ENCODE results near the gene GCN1.
"Not testable (repeated sequence)": the region's sequence is repeated elsewhere in the genome, so short reads cannot be mapped to it uniquely, and the experiment has no call there.

The GCN1 gene

DNA sequence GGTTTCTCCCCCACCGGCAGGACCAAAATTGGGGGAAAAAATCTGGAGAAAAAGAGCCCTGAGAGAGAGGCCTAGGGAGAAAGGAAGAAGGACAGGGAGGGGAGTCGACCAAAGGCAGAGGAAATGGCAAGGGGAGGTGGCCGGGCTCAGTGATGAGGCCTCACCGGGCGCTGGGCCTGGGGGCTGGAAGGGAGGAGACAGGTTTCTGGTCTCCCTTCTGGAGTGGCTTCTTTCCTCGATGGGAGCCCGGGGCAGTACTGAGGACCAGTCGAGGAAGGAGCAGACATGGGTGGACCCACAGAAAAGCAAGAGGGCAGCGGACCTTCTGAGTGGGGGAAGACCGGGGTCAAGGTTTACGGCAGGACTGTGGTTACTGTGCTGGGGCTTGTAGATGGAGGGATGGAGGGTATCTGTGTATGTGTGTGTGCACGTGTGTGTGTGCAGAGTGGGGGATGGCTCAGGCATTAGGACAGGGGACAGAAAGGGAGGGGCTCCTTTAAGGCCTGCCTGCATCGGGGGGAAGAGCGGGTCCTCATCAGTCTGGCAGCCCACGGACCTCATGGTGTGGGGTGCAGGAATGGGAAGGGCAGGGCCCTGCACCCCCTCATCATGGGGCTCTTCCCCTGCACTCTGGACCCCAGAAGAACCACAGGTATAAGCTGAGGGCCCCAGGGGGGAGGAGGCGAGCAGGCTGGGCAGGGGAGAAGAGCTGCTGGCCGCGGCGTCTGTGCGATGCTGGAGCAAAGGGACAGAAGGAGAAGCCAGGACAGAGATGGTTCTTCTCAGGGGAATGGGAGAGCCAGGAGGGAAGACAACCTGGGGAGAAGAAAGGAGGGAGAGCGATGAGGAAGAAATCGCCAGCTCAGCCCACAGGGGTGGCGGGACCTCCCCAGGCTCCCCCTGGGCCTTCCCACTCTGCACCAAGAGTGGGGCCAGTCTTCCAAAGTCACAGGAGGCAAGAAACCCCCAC is 21.5 kb upstream of the GCN1 start:
- DNase-seq (ENCODE audit: insufficient read length, low spot score): no peak
- FAIRE-seq: no peak
- TF ChIP-seq POLR2AphosphoS5 (IDR thresholded peaks at IDR 0.05; ENCODE audit: low read depth, low read length): no peak

DNA sequence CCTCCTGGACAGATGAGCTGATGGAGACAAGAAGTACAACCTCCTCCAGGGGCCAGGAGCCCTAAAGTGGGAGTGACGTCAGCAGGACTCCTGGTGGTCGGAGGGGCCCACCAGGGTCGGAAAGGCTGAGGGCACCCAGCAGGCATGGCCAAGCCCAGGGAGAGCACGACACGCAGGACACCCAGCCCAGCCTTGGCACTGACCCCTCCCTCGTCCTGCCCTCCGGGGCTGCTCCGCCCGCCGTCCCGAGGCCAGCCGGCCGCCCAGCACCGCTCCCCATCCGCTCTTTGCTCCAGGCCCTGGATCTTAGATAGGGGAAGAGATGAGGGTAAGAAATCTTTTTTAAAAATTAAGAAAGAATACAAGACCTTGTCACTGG is 20.8 kb upstream of the GCN1 start:
- FAIRE-seq (no peak), DNase-seq (ENCODE audit: insufficient read length, low spot score) (no peak)
- TF ChIP-seq SPI1 (IDR thresholded peaks at IDR 0.05; ENCODE audit: low read depth, low read length) (no peak), POLR2A (IDR thresholded peaks at IDR 0.05; ENCODE audit: low read depth, low read length) (no peak), TAF1 (IDR thresholded peaks at IDR 0.05; ENCODE audit: low read depth, low read length) (no peak), POU2F2 (IDR thresholded peaks at IDR 0.05; ENCODE audit: low read depth, low read length) (no peak), PAX5 (IDR thresholded peaks at IDR 0.05; ENCODE audit: insufficient read depth, low read length, severe bottlenecking) (no peak), POLR2AphosphoS5 (IDR thresholded peaks at IDR 0.05; ENCODE audit: low read depth, low read length) (no peak)

DNA sequence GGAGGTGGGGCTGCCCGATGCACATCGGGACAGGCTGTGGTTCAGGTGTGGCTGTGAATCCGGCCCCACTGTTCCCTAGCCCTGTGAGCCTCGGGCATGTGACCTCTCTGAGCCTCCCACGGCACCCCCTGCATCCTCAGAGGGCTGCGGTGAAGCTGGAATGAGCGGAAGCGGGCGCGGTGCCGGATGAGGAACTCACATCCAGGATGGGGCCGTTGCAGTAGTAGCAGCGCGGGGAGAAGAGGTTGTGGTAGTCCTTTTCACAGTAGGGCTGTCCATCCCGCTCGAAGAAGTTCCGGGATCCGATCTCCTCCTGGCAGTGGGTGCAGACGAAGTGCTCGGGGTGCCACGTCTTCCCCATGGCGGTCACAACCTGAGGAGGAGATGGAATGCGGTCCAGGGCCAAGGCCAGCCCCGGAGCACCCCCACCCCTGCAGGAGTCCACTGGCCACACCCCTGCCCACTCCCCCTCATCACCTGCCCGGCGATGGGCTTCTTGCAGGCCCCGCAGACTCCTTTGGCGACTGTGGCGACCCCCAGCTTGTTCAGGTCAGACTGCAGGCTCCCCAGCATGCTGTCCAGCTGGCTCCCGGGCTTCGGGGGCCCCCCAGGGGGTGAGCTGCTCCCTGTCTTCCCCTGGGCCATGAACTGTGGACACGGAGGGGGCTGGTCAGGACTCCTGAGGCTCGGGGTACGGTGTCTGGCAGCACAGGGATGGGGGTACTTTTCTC is 20.3 kb upstream of the GCN1 start:
- FAIRE-seq (no peak), DNase-seq (ENCODE audit: insufficient read length, low spot score) (no peak)
- TF ChIP-seq TAF1 (IDR thresholded peaks at IDR 0.05; ENCODE audit: low read depth, low read length): no peak
- TF ChIP-seq POLR2AphosphoS5 (IDR thresholded peaks at IDR 0.05; ENCODE audit: low read depth, low read length): no peak
- no peak for TF ChIP-seq POLR2A (IDR thresholded peaks at IDR 0.05; ENCODE audit: low read depth, low read length)
- no peak for TF ChIP-seq PAX5 (IDR thresholded peaks at IDR 0.05; ENCODE audit: insufficient read depth, low read length, severe bottlenecking)
- no peak for TF ChIP-seq POU2F2 (IDR thresholded peaks at IDR 0.05; ENCODE audit: low read depth, low read length)
- no peak for TF ChIP-seq SPI1 (IDR thresholded peaks at IDR 0.05; ENCODE audit: low read depth, low read length)

DNA sequence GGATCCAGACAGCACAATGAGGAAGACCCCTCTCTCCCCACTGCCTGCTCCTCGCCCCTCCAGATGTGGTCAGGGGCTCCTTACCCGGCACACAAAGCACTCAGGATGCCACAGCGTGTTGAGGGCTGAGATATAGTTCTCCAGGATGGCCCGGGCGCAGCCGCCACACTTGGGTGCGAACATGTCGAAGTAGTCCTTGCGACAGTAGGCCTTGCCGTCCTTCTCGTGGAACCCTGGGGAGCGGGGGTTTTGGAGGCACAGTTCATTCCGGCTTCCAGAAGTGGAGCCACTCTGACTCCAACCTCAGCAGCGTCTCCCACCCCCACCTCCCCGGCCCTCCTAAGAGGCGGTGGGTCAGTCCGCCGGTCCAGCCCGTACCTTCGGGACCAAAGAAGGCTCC is 19.2 kb upstream of the GCN1 start:
- TF ChIP-seq POLR2A (IDR thresholded peaks at IDR 0.05; ENCODE audit: low read depth, low read length) (no peak), SPI1 (IDR thresholded peaks at IDR 0.05; ENCODE audit: low read depth, low read length) (no peak), POU2F2 (IDR thresholded peaks at IDR 0.05; ENCODE audit: low read depth, low read length) (no peak), PAX5 (IDR thresholded peaks at IDR 0.05; ENCODE audit: insufficient read depth, low read length, severe bottlenecking) (no peak), TAF1 (IDR thresholded peaks at IDR 0.05; ENCODE audit: low read depth, low read length) (no peak), POLR2AphosphoS5 (IDR thresholded peaks at IDR 0.05; ENCODE audit: low read depth, low read length) (no peak)
- DNase-seq (ENCODE audit: insufficient read length, low spot score) (no peak), FAIRE-seq (no peak)

GRCh38 chr12:120213182-120213581 is 18.7 kb upstream of the GCN1 start:
- FAIRE-seq; DNase-seq (ENCODE audit: insufficient read length, low spot score): not testable (repeated sequence)

DNA sequence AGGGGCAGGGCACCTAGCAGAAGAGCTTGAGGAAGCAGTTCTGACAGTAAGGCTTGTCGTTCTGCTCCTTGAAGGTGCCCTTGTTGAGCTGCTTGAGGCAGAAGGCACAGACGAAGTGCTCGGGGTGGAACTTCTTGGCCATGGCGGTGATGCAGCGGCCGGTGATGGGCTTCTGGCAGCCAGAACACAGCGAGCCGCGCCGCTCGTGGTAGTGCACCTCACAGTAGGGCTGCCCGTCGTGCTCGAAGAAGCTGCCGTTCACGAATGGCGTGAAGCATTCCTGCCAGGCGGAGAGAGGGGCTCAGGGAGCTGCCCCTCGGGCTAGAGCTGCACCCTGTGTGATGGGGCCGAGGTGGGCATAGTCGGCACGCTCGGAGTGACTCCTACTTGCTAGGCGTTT is 17.8 kb upstream of the GCN1 start:
- FAIRE-seq (no peak), DNase-seq (ENCODE audit: insufficient read length, low spot score) (no peak)
- TF ChIP-seq TAF1 (IDR thresholded peaks at IDR 0.05; ENCODE audit: low read depth, low read length): no peak

- FAIRE-seq (no peak), DNase-seq (ENCODE audit: insufficient read length, low spot score) (no peak)
- TF ChIP-seq SPI1 (IDR thresholded peaks at IDR 0.05; ENCODE audit: low read depth, low read length) (no peak), POU2F2 (IDR thresholded peaks at IDR 0.05; ENCODE audit: low read depth, low read length) (no peak), POLR2A (IDR thresholded peaks at IDR 0.05; ENCODE audit: low read depth, low read length) (no peak), POLR2AphosphoS5 (IDR thresholded peaks at IDR 0.05; ENCODE audit: low read depth, low read length) (no peak), PAX5 (IDR thresholded peaks at IDR 0.05; ENCODE audit: insufficient read depth, low read length, severe bottlenecking) (no peak), TAF1 (IDR thresholded peaks at IDR 0.05; ENCODE audit: low read depth, low read length) (no peak)
These were observed 17.4 kb upstream of the GCN1 start for GRCh38 chr12:120211904-120212283.

- TF ChIP-seq POU2F2 (IDR thresholded peaks at IDR 0.05; ENCODE audit: low read depth, low read length): no peak
- TF ChIP-seq PAX5 (IDR thresholded peaks at IDR 0.05; ENCODE audit: insufficient read depth, low read length, severe bottlenecking): no peak
- DNase-seq (ENCODE audit: insufficient read length, low spot score) (no peak), FAIRE-seq (no peak)
These were observed 16.9 kb upstream of the GCN1 start for GRCh38 chr12:120211243-120211903.

DNA sequence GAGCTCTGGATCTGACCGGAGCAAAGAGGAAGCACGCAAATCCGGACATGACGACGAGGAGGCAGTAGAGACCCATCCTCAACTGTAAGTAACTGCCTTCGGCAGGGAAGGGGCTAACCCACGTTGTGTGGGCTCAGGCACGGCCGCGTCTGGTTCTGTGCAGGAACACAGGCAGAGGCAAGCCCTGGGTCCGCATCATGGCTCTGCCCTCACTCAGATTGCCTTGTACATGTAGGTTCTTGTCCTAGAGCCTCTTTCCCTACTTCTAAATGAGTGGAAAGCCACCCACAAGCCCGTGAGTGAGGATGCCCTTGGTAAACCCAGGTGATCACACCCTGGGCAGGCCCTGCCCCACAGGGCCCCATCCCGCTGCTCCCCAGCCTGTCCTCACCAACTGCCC is 15.3 kb upstream of the GCN1 start:
- TF ChIP-seq TAF1 (IDR thresholded peaks at IDR 0.05; ENCODE audit: low read depth, low read length) (no peak), POLR2A (IDR thresholded peaks at IDR 0.05; ENCODE audit: low read depth, low read length) (no peak), POLR2AphosphoS5 (IDR thresholded peaks at IDR 0.05; ENCODE audit: low read depth, low read length) (no peak), SPI1 (IDR thresholded peaks at IDR 0.05; ENCODE audit: low read depth, low read length) (no peak), POU2F2 (IDR thresholded peaks at IDR 0.05; ENCODE audit: low read depth, low read length) (no peak), PAX5 (IDR thresholded peaks at IDR 0.05; ENCODE audit: insufficient read depth, low read length, severe bottlenecking) (no peak)
- FAIRE-seq (no peak), DNase-seq (ENCODE audit: insufficient read length, low spot score) (no peak)

DNA sequence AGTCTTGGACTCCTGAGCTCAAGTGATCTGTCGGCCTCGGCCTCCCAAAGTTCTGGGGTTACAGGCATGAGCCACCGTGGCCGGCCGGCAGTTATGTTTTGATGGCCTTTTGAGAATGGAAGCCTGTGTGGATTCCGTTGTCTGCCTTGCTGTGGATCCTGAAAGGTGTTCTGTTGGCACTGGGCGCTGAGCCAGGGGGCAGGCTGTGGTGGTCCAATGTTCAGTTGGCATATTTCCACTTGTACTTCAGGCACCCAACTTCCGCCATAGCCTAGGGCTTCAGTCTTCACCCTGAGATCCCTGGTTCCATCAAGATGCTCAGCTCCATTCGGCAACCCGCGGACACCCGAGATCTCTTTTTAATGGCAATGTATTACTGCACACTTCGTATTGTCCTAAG is 12.7 kb upstream of the GCN1 start:
- DNase-seq (ENCODE audit: insufficient read length, low spot score) (no peak), FAIRE-seq (no peak)
- no peak for TF ChIP-seq POU2F2 (IDR thresholded peaks at IDR 0.05; ENCODE audit: low read depth, low read length)
- TF ChIP-seq POLR2AphosphoS5 (IDR thresholded peaks at IDR 0.05; ENCODE audit: low read depth, low read length): no peak
- TF ChIP-seq SPI1 (IDR thresholded peaks at IDR 0.05; ENCODE audit: low read depth, low read length): no peak
- TF ChIP-seq POLR2A (IDR thresholded peaks at IDR 0.05; ENCODE audit: low read depth, low read length): no peak

- FAIRE-seq; DNase-seq (ENCODE audit: insufficient read length, low spot score): not testable (repeated sequence)
These were observed 12.3 kb upstream of the GCN1 start for GRCh38 chr12:120206781-120207180.
